HG03565 (cell line): Measurements from ENCODE around the gene ANK3.

ENCODE experiments used
- ATAC-seq: cut with Tn5 transposase; IDR thresholded peaks from one replicate; pipeline ENCODE4 v1.9.1; 2021; ENCODE audit warnings: mild to moderate bottlenecking, moderate library complexity; ENCODE audit not compliant: unreplicated experiment

The ANK3 gene

GRCh38 chr10:60414111-60414510 is 24.4 kb upstream of the ANK3 start:
- no peak for ATAC-seq

GRCh38 chr10:60413306-60414012 is 23.8 kb upstream of the ANK3 start:
- ATAC-seq = no peak

GRCh38 chr10:60410970-60411369 is 21.3 kb upstream of the ANK3 start:
- no peak for ATAC-seq

DNA sequence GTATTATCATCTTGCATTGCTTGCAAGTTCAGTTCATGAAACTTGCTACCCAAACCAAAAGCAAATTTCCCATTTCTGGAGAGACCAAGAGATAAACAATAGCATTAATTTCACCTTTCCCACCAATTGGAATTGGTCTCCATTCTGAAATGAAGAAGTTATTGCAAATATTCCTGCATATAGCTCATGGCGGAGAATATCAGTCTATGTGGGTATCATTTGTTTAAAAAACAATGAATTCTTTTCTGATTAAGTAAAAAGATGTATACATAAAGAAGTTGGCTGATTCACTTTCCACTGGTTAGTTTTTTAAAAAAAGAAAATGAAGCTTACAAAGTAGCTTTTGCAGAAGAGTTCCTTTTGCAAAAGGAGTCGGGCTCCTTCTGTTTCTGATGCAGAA is 19.5 kb upstream of the ANK3 start:
- ATAC-seq = no peak

- no peak for ATAC-seq
Observed at GRCh38 chr10:60406182-60406581, 16.5 kb upstream of the ANK3 start.

DNA sequence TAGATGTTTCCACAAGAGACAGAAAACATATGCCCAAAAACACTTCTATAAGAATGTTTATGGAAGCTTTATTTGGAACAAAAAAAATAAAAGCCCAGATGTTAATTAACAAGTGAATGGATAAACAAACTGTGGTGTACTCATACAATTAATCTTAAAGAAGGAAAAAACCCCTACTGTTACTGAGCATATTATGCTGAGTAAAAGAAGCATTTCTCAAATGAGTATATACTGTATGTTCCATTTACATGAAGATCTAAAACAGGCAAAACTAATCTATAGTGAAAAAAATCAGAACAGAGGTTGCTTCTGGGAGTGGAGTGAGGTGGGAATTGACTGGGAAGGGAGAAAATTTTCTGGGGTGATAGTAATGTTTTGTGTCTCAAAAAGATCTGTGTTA is 15.5 kb upstream of the ANK3 start:
- ATAC-seq = no peak

DNA sequence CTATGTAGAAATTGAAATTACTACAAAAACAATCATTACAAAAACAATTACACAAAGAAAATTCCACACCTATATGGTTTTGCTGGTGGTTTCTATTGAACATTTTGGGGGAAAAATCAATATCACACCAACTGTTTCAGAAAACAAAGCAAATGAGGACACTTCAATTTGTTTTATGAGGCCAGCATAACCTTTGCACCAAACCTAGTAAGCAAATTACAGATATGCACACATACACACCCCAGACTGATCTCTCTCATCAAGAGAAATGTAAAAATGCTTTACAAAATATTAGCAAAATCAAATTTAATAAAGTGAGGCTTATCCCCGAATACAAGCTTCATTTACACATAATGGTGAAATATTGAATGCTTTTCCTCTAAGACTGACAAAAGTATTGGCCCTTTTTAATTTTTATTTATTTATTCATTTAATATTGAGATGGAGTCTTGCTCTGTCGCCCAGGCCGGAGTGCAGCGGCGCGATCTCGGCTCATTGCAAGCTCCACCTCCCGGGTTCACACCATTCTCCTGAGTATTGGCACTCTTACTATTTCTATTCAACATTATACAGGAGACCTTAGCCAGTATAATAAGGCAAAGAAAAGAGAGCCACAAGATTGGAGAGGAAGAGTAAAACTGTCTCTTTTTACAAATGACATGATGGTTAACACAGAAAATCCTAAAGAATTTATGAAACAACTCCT is 13.6 kb upstream of the ANK3 start:
- ATAC-seq = no peak

DNA sequence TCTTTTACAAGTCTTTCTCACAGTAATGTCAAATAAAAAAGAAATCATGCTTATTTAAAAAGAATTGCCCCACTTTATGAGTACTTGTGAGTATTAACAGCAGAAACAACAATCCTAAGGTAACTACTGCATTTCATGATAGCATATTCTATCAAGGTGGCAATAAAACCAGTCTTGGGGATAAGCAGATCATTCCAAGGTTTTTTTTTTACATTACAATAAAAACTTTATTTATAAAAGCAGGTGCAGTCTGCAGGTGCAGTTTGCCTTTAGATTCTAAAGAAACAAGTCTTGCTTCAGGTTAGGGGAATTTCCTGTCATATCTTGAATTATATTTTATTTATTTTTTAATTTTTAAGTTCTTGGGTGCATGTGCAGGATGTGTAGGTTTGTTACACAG is 10.7 kb upstream of the ANK3 start:
- no peak for ATAC-seq

DNA sequence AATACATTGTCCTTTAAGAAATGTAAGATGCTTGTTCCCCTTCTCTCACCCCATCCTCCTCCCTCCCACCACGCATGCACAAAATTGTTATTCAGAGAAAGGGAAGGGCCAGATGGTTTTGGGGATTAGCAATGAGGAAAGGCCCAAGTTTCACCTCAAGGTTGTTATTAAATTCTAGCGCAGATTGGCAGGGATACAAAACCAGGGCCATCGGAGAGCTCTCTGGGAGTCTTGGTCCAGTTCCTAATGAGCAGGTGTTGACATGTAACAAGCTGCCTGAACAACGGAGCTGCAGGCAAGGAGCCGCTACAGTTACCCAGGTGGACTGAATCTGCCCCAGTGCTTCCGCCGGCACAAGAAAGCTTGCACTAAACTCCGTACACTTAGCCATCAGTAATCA is 9.7 kb upstream of the ANK3 start:
- ATAC-seq = no peak

DNA sequence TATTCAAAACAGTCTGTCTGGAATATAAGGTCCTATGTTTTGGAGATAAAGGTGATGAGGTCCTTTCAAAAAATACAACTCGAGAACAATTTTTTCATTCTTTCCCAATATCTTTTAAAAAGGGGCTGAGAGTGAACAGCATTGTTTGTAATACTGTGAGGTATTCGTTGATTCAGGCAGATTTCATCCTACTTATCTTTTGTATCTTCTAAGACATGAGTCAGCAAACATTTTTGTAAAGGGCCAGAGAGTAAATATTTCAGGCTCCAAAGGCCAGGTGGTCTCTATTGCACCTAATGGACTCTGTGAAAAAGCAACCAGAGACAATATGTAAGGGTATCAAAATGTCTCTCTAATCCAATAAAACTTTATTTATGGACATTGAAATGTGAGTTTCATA is 8.1 kb upstream of the ANK3 start:
- no peak for ATAC-seq

DNA sequence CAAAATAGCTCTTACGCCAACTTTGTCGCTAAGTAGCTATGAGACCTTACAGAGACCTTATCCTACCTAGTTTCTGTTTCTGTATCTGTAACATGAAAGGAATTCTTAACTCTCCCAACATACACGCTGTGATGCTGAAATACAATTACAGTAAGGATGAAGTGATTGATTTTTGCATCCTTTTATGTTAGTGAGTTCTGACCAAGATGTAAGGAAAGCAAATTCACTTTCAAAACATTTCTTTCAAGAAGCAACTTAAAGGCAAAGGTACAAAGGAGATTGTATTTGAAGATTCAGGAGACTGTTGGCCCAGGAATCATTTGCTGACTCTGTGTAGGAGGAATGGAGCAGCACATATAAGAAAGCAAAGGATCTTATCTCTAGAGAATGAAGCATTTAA is 7.1 kb upstream of the ANK3 start:
- ATAC-seq = no peak

DNA sequence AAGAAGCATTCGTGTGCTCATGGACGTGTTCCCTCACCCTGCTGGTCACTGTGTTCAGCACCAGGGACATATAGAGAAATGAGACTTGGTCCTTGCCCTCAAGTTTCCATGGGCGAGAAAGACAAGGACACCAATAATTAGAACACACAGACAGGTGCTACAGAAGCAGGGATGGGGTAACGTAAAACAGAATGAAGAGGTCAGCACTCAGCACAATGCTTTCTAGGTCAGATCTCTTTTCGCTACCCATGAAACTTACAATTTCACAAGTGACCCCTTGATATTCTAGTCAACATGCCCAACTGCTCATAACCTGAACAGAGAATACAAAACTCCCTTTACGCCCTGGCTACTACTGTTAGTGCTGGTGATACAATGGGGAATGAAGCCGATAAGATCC is 6.0 kb upstream of the ANK3 start:
- no peak for ATAC-seq

- no peak for ATAC-seq
Observed at GRCh38 chr10:60394446-60394845, 4.8 kb upstream of the ANK3 start.

- no peak for ATAC-seq
Observed at GRCh38 chr10:60390224-60390626, 550 bp upstream of the ANK3 start.

DNA sequence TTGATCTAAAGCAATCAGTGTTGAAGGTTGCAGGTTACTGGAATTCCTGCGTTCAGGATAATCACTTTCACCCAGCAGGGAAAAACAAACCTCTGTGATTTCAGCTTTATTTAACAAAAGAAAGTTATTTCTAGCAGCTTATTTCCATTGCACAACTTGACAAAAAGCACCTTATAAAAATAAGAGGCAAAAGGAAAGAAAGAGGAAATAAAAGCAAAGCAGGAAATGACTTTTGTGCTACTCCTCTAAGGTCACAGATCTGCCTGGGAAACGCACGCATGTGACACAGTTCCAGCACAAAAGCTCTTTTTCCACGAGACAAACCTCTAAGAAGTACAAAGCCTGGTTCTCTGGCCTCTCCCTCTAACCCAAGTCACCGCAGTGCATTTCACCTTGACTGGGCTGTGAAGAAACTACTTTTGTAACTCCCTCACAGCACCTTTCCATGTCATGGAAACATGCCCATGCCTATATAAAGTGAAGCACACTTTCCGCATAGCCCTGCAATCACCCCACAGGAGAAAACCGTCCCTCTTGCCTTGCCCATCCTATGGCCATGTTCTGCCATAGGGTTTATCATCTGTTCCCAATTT is 870 bp downstream of the ANK3 start:
- no peak for ATAC-seq

GRCh38 chr10:60388116-60388625 is 1.5 kb downstream of the ANK3 start:
- ATAC-seq = no peak

- ATAC-seq = no peak
Observed at GRCh38 chr10:60387531-60387930, 2.1 kb downstream of the ANK3 start.

- no peak for ATAC-seq
Observed at GRCh38 chr10:60385399-60385738, 4.3 kb downstream of the ANK3 start.

GRCh38 chr10:60384708-60385398 is 4.8 kb downstream of the ANK3 start:
- ATAC-seq = no peak

DNA sequence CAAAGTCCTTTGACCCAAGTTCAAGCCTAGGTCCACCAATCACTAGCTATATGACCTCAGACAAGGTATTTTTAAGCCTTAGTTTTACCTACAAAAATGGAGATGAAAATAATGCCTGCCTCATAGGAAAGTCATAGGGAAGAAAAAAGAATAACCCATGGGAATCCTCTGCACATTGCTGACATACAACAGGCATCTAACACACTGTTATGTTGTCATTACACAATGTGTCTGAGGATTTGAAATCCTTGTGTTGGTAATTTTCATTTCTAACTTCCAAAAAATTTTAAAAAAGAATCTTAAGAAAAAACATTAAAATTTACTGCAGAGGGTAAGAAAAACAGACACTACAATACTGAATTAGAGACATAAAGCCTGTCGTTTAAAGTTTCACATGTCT is 5.7 kb downstream of the ANK3 start:
- no peak for ATAC-seq

GRCh38 chr10:60382946-60383681 is 6.6 kb downstream of the ANK3 start:
- ATAC-seq = no peak
